Lower leg skin (tissue), 4 donors: ENCODE results near the gene AUTS2. TPM values are rescaled to one million over a fixed set of nuclear protein-coding genes. Genes with fewer than 3 reads are reported as not detected.

Source experiments
- DNase-seq, 2 donors: peaks; one replicate each; pipeline ENCODE4 v3.0.0-alpha.2; 2019; ENCODE audit warnings: low spot score in 2 of 2
- H3K4me3 ChIP-seq: fragments of 200-600 bp; sonication (generic); 2 replicates; pipeline ENCODE4 v1.5.1; 2017; ENCODE audit warnings: mild to moderate bottlenecking, low read depth; ENCODE audit not compliant: poor library complexity, severe bottlenecking
- CTCF ChIP-seq, 3 donors: fragments of 450-650 bp; IDR thresholded peaks; one replicate each; pipeline ENCODE4 v1.5.1; 2016; ENCODE audit warnings: antibody characterized with exemption in 3 of 3, mild to moderate bottlenecking in 3 of 3, moderate library complexity in 2 of 3
- POLR2A ChIP-seq, 2 donors: fragments of 450-650 bp; IDR thresholded peaks; one replicate each; pipeline ENCODE4 v1.6.1; 2016 to 2017; ENCODE audit warnings: antibody characterized with exemption in 2 of 2, mild to moderate bottlenecking in 1 of 2, moderate library complexity in 1 of 2
- WGBS, 2 donors: methylation state at CpG; one replicate each; pipeline ENCODE4 v1.1.5; 2018; 5-methylcytosine and 5-hydroxymethylcytosine counted together
- intact Hi-C: fragments of 100-400 bp; cut with DNase I; formaldehyde crosslinking; loops from one replicate; pipeline ENCODE4 v1.15.0; 2023; ENCODE audit warnings: low total_unique reads
- total RNA-seq, 4 donors: library from RNA; depleted of rRNA; stranded (reverse); fragments of >200 nt; gene quantifications; one replicate each; pipeline ENCODE4 v1.1.0, GENCODE V29; 2016

The AUTS2 gene
- total RNA-seq, 4 donors from 2014 or later: 30.8 to 41.9 (median 40.5) TPM

- WGBS, 2 donors: 77 to 87% methylated on average over 8 of the region's 8 CpGs
- no peak for DNase-seq
- H3K4me3 ChIP-seq: no peak overlapping the region
- TF ChIP-seq CTCF (IDR thresholded peaks at IDR 0.05) (no peak), POLR2A (IDR thresholded peaks at IDR 0.05) (no peak)
- intact Hi-C loops: no loop called here
Observed at GRCh38 chr7:69683002-69683401, 84.7 kb downstream of the AUTS2 start.

- DNase-seq: no peak
- H3K4me3 ChIP-seq: no peak overlapping the region
- 76 to 81% methylated on average over 8 of the region's 8 CpGs for WGBS, 2 donors
- TF ChIP-seq POLR2A (IDR thresholded peaks at IDR 0.05) (no peak), CTCF (IDR thresholded peaks at IDR 0.05) (no peak)
- intact Hi-C loops: no loop called here
Observed at GRCh38 chr7:69684369-69685292, 86.4 kb downstream of the AUTS2 start.

- TF ChIP-seq POLR2A (IDR thresholded peaks at IDR 0.05) (no peak), CTCF (IDR thresholded peaks at IDR 0.05) (no peak)
- intact Hi-C loops: no loop called here
- no peak overlapping the region for H3K4me3 ChIP-seq
- DNase-seq: no peak
- WGBS, 2 donors: 21 to 29% methylated on average over 1 of the region's 1 CpG
Observed at GRCh38 chr7:69685293-69685631, 87.0 kb downstream of the AUTS2 start.

GRCh38 chr7:69686366-69686765, 88.1 kb downstream of the AUTS2 start:
- TF ChIP-seq CTCF (IDR thresholded peaks at IDR 0.05) (no peak), POLR2A (IDR thresholded peaks at IDR 0.05) (no peak)
- H3K4me3 ChIP-seq: no peak overlapping the region
- intact Hi-C loops: no loop called here
- 96 to 100% methylated on average over 2 of the region's 2 CpGs for WGBS, 2 donors
- DNase-seq: no peak

- 67 to 74% methylated on average over 4 of the region's 4 CpGs for WGBS, 2 donors
- TF ChIP-seq CTCF (IDR thresholded peaks at IDR 0.05) (no peak), POLR2A (IDR thresholded peaks at IDR 0.05) (no peak)
- intact Hi-C loops: no loop called here
- H3K4me3 ChIP-seq: no peak overlapping the region
- no peak for DNase-seq
Observed at GRCh38 chr7:69687739-69688433, 89.6 kb downstream of the AUTS2 start.
